ENCODE measurements around the gene ZNF212. TPM values are rescaled to one million over a fixed set of nuclear protein-coding genes. Genes with fewer than 3 reads are reported as not detected.
"Not testable (repeated sequence)": the region's sequence is repeated elsewhere in the genome, so short reads cannot be mapped to it uniquely, and the experiment has no call there.

The ZNF212 gene
- polyA plus RNA-seq, 4 donors, result 15.5 to 21.2 (median 18.0) TPM

DNA sequence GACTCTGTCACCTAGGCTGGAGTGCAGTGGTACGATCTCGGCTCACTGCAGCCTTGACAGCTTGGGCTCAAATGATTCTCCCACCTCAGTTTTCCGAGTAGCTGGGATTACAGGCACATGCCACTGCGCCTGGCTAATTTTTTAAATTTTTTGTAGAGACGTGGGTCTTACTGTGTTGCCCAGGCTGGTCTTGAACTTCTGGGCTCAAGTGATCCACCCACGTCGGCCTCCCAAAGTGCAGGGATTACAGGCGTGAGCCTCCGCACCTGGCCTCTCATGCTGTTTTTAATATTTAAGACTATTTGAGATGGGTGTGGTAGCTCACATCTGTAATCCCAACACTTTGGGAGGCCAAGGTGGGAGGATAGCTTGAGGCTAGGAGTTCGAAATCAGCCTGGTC is 12.1 kb downstream of the ZNF212 start:
- not testable (repeated sequence) for DNase-seq (ENCODE audit: low read depth in 4 of 4, low spot score in 3 of 4)

- no peak for DNase-seq (ENCODE audit: low read depth in 4 of 4, low spot score in 3 of 4)
Measured at GRCh38 chr7:149252378-149252777, 12.9 kb downstream of the ZNF212 start.

- DNase-seq (ENCODE audit: low read depth in 4 of 4, low spot score in 3 of 4), result no peak
Measured at GRCh38 chr7:149253665-149254064, 14.2 kb downstream of the ZNF212 start.

DNA sequence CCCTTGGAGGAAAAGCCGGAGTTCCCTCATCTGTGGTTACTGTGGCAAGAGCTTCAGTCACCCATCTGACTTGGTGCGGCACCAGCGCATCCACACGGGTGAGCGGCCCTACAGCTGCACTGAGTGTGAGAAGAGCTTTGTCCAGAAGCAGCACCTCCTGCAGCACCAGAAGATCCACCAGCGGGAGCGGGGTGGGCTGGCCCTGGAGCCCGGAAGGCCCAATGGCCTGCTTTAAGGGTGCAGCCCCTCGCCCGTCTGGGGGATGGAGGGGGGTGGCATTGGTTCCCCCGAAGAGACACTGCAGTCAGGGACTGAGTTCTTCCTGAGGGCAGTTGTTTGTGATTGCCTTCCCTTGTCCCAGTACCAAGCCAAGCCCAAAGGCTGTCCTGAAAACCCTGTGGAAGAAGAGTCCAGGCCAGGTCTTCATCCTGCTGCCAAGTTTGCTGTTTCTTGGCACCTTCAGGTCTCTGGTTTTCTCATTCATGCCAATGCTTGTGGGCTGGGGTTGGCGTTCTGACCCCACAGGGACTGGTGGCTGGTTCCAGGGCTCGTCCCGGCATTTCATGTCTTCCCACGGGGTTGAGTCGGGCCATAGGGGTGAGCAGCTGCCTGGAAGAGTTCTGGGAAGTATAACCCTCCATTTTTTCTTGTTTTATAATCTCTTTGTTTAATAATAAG is 14.9 kb downstream of the ZNF212 start:
- DNase-seq (ENCODE audit: low read depth in 4 of 4, low spot score in 3 of 4), result no peak

DNA sequence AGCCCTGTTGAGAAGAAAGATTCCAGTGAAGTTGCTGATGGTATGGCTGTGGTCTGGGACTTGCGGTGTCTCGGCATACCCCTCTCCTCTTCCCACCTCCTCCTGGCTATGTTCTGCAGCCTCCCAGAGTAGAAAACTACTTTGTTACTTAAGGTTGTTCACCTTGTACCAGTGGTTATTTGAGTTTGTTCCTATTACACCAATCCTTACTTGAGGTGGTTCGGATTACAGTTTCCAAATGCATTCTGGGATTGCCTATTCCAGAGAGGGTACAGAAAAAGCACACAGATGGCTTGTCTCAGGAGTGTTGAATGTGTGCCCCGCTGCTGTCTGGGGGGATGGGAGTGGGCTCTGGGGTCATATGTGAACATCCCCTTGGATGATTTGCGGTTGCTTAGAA is 15.7 kb downstream of the ZNF212 start:
- no peak for DNase-seq (ENCODE audit: low read depth in 4 of 4, low spot score in 3 of 4)

DNA sequence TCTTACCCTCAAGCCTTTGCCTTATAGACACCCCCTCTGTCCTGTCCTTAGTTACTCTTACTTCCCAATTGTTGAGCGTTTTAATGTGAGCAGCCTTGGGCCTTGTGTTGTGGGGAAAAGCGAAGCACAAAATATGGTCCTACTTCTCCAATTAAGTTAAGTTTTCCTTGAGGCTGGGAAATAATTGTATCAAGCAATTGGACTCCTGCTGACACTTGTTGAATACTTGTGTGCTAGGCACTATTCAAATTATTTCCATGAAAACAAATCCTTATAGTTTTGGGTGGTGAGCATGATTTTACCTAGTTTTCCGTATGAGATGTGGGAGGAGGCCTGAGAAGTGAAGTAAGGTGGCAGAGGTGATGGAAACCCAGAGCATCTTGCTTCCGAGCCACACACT is 17.1 kb downstream of the ZNF212 start:
- no peak for DNase-seq (ENCODE audit: low read depth in 4 of 4, low spot score in 3 of 4)

GRCh38 chr7:149257146-149257545 is 17.7 kb downstream of the ZNF212 start:
- no peak for DNase-seq (ENCODE audit: low read depth in 4 of 4, low spot score in 3 of 4)

GRCh38 chr7:149261316-149261828 is 21.9 kb downstream of the ZNF212 start:
- DNase-seq (ENCODE audit: low read depth in 4 of 4, low spot score in 3 of 4), result peak in 1 of 4 donors; percentile 10

DNA sequence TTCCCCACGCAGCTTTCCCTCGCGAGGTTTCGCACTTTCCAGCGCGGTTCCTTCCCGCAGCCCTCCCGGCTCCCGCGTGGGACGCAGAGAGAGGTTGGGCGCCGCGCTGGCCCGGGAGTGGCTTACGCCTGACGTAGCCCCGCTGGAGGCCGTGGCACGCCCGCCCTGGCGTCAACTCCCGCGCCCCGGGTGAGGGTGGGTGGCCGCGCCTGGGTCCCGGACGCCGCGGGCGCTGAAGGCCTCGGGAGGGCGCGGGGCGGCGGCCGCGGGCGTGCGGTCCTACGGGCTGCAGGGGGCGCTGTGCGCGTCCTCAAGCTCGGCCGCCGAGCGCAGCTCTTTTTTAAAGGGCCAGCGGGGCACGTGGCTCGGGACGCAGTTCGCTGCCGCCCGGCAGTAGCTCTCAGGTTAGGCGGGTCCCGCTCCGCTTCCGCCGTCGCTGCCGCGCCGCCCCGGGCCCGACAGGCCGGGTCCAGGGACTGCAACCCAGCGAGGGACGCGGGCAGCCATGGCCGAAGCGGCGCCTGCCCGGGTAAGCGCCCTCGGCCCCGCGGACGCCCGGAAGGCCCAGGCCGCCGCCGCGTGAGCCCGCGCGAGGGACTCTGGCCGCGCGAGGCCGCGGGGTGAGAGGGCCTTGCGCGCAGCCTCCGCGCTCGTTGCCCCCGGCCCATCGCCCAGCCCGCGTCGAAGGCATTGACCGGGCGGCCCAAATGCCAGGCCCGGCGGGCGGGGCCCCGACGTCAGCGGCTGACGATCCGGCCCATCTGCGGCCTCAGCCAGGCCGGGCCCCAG is 22.6 kb downstream of the ZNF212 start, which contains the start of gene ZNF783:
Gene ZNF783, plus strand, starts transcription at position 368 of the 789 bp plus-strand sequence. Its CDS starts 138 bp downstream, at position 506.
- peak; percentile 62 to 80 (median 74) for DNase-seq (ENCODE audit: low read depth in 4 of 4, low spot score in 3 of 4)

GRCh38 chr7:149266451-149266850 is 27.0 kb downstream of the ZNF212 start:
- DNase-seq (ENCODE audit: low read depth in 4 of 4, low spot score in 3 of 4), result no peak

DNA sequence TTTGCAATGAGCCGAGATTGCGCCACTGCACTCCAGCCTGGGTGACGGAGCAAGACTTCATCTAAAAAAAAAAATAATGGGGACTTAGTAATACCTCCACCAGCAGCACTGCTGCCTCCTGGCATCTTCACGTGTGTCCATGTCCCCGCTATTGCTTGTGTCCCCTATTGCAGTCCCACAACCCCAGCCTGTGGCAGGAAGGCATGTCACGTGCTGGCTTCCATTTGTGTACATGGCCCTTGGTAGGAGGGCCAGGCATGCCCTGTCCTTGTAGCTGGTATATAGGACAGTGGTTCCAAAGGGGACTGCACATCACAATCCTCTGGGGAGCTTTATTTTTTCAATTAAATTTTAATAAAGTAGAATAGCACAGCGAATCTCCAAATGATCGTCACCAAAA is 28.3 kb downstream of the ZNF212 start:
- no peak for DNase-seq (ENCODE audit: low read depth in 4 of 4, low spot score in 3 of 4)

- not testable (repeated sequence) for DNase-seq (ENCODE audit: low read depth in 4 of 4, low spot score in 3 of 4)
Measured at GRCh38 chr7:149274424-149274823, 35.0 kb downstream of the ZNF212 start.

- DNase-seq (ENCODE audit: low read depth in 4 of 4, low spot score in 3 of 4), result no peak
Measured at GRCh38 chr7:149277871-149278270, 38.4 kb downstream of the ZNF212 start.

DNA sequence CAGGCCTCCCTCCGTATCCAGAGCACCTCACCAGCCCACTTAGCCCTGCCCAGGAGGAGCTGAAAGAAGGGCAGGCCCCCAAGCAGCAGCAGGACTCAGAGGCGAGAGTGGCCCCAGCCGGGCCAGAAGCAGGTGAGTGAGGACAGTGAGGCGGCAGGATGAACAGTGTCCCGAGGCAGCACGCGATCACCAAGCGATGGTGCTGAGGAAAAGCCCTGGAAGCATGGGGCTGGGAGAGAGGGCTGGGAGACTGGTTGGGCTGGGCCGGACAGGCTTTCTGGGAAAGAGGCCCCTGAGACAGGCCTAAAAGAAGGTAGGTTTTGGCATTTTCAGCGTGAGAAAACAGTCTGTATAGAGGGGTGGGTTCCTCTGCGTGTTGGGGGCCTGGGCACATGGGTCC is 38.9 kb downstream of the ZNF212 start:
- DNase-seq (ENCODE audit: low read depth in 4 of 4, low spot score in 3 of 4), result no peak

GRCh38 chr7:149279111-149279743 is 39.8 kb downstream of the ZNF212 start:
- no peak for DNase-seq (ENCODE audit: low read depth in 4 of 4, low spot score in 3 of 4)

GRCh38 chr7:149280151-149280550 is 40.7 kb downstream of the ZNF212 start:
- no peak for DNase-seq (ENCODE audit: low read depth in 4 of 4, low spot score in 3 of 4)

GRCh38 chr7:149280661-149281507 is 41.4 kb downstream of the ZNF212 start:
- DNase-seq (ENCODE audit: low read depth in 4 of 4, low spot score in 3 of 4), result no peak

- no peak for DNase-seq (ENCODE audit: low read depth in 4 of 4, low spot score in 3 of 4)
Measured at GRCh38 chr7:149281508-149282330, 42.3 kb downstream of the ZNF212 start.

DNA sequence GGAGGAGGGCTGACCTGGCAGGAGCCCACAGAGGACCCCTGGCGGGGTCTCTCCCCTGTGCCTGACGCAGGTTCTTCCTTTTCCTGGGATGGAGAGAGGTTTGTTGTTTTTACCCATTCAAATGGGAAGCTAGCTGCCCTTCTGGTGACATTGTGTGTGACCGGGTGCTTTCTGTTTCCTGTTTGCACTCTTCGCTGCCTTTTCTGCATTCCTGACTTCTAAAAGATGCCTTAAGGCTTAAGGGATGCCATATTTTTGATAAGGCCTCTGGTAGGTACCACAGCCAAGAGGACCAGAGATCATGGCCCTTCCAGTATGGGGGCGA is 42.8 kb downstream of the ZNF212 start:
- no peak for DNase-seq (ENCODE audit: low read depth in 4 of 4, low spot score in 3 of 4)

DNA sequence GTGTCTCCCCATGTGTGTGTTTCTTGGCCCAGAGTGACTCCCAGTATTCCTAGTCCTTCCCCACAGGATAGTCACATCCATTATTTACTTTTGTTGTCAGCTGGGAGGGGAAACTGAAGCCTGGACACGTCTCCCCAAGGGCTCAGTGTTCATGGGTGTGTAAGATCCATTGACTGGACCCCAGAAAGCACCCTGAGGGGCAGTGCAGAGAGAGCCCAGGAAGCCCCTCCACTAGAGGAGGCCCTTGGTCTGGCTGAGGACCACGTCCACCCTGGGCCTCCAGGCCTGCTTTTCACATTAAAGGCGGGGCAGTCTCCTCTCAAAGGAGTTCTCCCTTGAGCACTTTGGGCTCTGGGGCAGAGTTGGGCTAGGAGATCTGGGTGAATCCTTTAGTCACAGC is 43.9 kb downstream of the ZNF212 start:
- DNase-seq (ENCODE audit: low read depth in 4 of 4, low spot score in 3 of 4), result no peak

Data from left renal pelvis (tissue), 4 donors.